Fibroblast of pulmonary artery (primary cell): ENCODE measurements around the gene PHYKPL.

Experiments used
- DNase-seq: peaks from one replicate; pipeline ENCODE4 v3.0.0-alpha.2; 2010; ENCODE audit warnings: low read depth
- H3K4me3 ChIP-seq: replicated peaks from 2 replicates; pipeline ENCODE4 v1.5.1; 2011; ENCODE audit warnings: low read depth, mild to moderate bottlenecking, control low read depth, low read length, moderate library complexity
- TF ChIP-seq, protein P1 (sequence below): IDR thresholded peaks from 2 replicates; pipeline ENCODE4 v1.5.1; 2011; ENCODE audit warnings: mild to moderate bottlenecking, control low read depth, low read length, inconsistent platforms; ENCODE audit errors: missing control alignments

PHYKPL gene

DNA sequence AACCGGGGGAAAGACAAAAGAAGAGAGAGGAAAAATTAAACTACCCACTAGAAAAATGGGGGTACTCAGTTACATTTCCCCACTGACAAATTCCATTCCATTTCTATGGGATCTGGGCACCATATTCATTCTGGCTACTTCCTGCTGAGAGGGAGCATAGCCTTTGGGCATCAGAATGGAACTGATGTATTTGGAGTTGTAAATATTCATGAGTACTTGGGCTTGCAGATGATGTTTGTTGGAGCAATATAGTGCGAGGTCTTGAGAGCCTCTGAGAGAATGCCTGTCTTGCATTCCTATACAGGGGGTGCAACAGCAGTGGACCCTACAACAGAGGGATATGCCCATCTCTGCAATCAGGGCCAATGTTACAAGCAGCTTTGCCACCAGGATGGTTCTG, 62.1 kb downstream of the PHYKPL start:
- TF ChIP-seq, protein P1, sequence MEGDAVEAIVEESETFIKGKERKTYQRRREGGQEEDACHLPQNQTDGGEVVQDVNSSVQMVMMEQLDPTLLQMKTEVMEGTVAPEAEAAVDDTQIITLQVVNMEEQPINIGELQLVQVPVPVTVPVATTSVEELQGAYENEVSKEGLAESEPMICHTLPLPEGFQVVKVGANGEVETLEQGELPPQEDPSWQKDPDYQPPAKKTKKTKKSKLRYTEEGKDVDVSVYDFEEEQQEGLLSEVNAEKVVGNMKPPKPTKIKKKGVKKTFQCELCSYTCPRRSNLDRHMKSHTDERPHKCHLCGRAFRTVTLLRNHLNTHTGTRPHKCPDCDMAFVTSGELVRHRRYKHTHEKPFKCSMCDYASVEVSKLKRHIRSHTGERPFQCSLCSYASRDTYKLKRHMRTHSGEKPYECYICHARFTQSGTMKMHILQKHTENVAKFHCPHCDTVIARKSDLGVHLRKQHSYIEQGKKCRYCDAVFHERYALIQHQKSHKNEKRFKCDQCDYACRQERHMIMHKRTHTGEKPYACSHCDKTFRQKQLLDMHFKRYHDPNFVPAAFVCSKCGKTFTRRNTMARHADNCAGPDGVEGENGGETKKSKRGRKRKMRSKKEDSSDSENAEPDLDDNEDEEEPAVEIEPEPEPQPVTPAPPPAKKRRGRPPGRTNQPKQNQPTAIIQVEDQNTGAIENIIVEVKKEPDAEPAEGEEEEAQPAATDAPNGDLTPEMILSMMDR: no peak
- DNase-seq: no peak
- H3K4me3 ChIP-seq: no peak overlapping the region

DNA sequence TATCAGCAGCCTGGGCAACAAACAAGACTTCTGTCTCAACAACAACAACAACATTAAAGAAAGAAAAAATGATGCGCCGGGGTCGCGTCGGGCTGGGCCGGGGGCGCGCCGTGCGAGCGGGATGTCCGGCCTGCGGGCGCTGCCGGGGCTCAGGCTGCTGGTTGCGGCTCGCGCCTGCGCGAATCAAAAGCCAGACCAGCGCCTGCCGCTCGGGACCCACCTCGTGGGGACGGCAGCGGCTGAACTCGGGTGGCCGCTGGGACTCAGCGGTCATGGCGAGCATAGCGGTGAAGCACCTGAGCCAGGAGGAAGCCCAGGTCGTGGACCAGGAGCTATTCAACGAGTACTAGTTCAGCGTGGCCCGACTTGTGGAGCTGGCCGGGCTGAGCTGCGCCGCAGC, 67.0 kb downstream of the PHYKPL start:
- TF ChIP-seq, protein P1: no peak
- DNase-seq: no peak
- H3K4me3 ChIP-seq: no peak overlapping the region

DNA sequence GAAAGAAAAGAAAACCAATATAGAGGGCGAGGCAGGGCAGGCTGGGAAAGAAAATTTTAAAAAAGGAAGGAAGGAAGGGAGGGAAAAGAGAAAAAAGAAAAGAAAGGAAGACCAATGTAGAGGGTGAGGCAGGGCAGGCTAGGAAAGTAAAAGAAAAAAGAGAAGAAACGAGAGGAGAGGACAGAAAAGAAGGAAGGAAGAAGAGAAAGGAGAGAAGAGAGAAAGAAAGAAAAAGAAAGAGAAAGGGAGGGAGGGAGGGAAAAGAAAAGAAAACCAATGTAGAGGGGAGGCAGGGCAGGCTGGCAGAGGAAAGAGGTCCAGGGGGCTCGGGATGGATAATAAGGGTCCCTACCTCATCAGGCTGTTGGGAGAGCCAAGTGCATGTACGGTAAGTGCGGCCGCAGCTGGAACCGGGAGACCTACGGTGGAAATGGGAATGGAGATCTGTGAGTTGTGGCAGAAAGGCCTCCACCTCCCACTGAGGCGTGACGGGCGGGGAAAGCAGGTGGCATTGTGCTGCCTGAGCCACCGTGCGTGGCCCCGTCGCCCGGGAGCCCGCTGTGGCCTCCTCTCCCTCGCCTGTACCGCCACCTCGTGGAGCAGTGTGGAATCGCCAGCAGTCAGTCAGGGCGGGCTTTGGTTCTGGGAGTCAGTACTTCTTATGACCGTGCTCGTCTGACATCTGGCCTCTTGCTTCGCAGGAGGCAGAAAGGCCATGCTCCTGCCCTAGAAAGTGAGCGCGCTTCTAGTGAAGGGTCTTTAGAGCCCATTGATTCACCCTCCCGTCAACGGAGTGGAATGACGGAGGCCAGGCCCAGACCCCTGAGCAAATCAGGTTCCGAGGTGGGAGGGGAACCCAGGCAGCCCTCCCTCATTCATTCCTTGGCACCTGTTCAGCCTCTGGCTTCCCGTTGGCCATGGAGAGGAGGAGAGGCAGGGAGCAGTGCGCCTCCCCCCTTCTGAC, 68.5 kb downstream of the PHYKPL start:
- peak; percentile 74 for DNase-seq
- TF ChIP-seq, protein P1: peak; percentile 96
- H3K4me3 ChIP-seq: no peak overlapping the region

DNA sequence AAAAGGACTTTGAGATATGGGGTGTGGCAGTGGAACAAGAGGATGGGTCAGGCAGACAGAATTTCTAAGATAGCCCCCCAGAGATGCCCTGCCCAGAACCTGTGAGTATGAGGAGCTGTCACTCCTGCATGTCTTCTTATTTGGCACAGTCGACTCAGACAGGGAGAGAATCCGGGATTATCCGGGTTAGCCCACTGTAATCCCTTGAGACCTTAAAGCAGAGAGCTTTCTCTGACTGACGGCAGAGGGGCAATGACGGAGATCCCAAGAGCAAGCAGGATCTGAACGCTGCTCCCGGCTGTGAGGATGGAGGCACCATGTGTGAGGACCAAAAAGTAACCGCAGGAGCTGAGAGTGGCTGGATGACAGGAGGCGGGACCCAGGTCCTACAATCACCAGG, 70.1 kb downstream of the PHYKPL start:
- DNase-seq: no peak
- no peak overlapping the region for H3K4me3 ChIP-seq
- TF ChIP-seq, protein P1: no peak

DNA sequence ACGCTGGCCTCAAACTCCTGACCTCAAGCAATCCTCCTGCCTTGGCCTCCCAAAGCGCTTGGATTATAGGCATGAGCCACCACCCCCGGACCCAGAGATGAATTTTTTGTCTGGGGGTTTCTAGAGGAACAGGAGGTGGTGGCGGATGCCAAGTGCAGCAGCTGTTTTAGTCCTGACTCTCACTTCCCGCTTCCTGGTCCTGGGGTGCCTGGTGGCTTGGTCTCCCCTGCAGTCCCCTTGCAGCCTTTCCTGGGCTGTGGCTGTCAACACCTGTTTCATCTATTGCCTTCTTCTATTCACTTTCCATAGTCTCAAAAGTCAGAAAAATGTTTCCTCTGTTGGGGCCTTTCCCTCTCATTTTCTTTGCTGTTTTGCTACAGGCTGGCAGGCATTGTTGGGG, 72.4 kb downstream of the PHYKPL start:
- H3K4me3 ChIP-seq: no peak overlapping the region
- TF ChIP-seq, protein P1: no peak
- no peak for DNase-seq
